Glutamatergic neuron (in vitro differentiated cells): ENCODE results near the gene KCNN1. TPM values are rescaled to one million over a fixed set of nuclear protein-coding genes. Genes with fewer than 3 reads are reported as not detected.

ENCODE experiments used
- DNase-seq: peaks from one replicate; pipeline ENCODE4 v3.0.0; 2022
- H3K27ac Mint-ChIP-seq: one replicate; pipeline ENCODE4 v1.8.0; 2020; ENCODE audit warnings: mild to moderate bottlenecking, mixed read lengths, inconsistent platforms; ENCODE audit not compliant: unreplicated experiment
- H3K27me3 Mint-ChIP-seq: one replicate; pipeline ENCODE4 v1.8.0; 2020; ENCODE audit warnings: mild to moderate bottlenecking, moderate library complexity, mixed read lengths, inconsistent platforms; ENCODE audit not compliant: unreplicated experiment
- H3K36me3 Mint-ChIP-seq: one replicate; pipeline ENCODE4 v1.8.0; 2020; ENCODE audit warnings: mild to moderate bottlenecking, mixed read lengths, inconsistent platforms; ENCODE audit not compliant: unreplicated experiment
- H3K4me1 Mint-ChIP-seq: one replicate; pipeline ENCODE4 v1.8.0; 2020; ENCODE audit warnings: mild to moderate bottlenecking, low read depth, mixed read lengths, inconsistent platforms; ENCODE audit not compliant: unreplicated experiment
- H3K4me3 Mint-ChIP-seq: one replicate; pipeline ENCODE4 v1.8.0; 2020; ENCODE audit warnings: mild to moderate bottlenecking, mixed read lengths, inconsistent platforms; ENCODE audit not compliant: unreplicated experiment
- H3K9me3 Mint-ChIP-seq: one replicate; pipeline ENCODE4 v1.8.0; 2020; ENCODE audit warnings: mild to moderate bottlenecking, moderate library complexity, mixed read lengths, inconsistent platforms; ENCODE audit not compliant: unreplicated experiment
- CTCF ChIP-seq: fragments of 200-600 bp; sonication (generic); IDR thresholded peaks from one replicate; pipeline ENCODE4 v1.5.0; 2021; ENCODE audit not compliant: partially characterized antibody, unreplicated experiment
- total RNA-seq: library from RNA; stranded (reverse); fragmentation: NEBNext Ultra II Directional; extraction: Animal tissue kit (Norgen Biotek cat#: 25700); gene quantifications from one replicate; pipeline ENCODE4 v1.2.1, GENCODE V29; 2021; ENCODE audit not compliant: unreplicated experiment

Gene KCNN1
- total RNA-seq, 1 donor from 2014 or later, result 91.1 TPM

- no peak for DNase-seq
- Mint-ChIP-seq H3K27ac (no peak overlapping the region), H3K36me3 (no peaks in the 10 kb centered on the region), H3K4me1 (no peaks in the 10 kb centered on the region), H3K27me3 (peaks cover 1% of the 10 kb centered on the region), H3K4me3 (no peak overlapping the region), H3K9me3 (no peaks in the 10 kb centered on the region)
- no peak for TF ChIP-seq CTCF
Observed at GRCh38 chr19:18045307-18046050, 78.6 kb downstream of the KCNN1 start.

- TF ChIP-seq CTCF, result no peak
- DNase-seq, result no peak
- Mint-ChIP-seq H3K4me1 (no peaks in the 10 kb centered on the region), H3K27ac (no peak overlapping the region), H3K36me3 (no peaks in the 10 kb centered on the region), H3K9me3 (no peaks in the 10 kb centered on the region), H3K27me3 (peaks cover 3% of the 10 kb centered on the region), H3K4me3 (no peak overlapping the region)
Observed at GRCh38 chr19:18046059-18046718, 79.3 kb downstream of the KCNN1 start.

GRCh38 chr19:18049385-18049784, 82.5 kb downstream of the KCNN1 start:
- no peak overlapping the region for H3K4me3 Mint-ChIP-seq
- H3K4me1 Mint-ChIP-seq, result no peaks in the 10 kb centered on the region
- DNase-seq, result no peak
- no peak for TF ChIP-seq CTCF
- H3K9me3 Mint-ChIP-seq, result no peaks in the 10 kb centered on the region
- no peak overlapping the region for H3K27ac Mint-ChIP-seq
- H3K27me3 Mint-ChIP-seq, result peaks cover 3% of the 10 kb centered on the region
- H3K36me3 Mint-ChIP-seq, result no peaks in the 10 kb centered on the region

Other genes starting within 250 kb of the KCNN1 start
- 111 TPM for gene MAP1S, start 247.6 kb upstream of the KCNN1 start, total RNA-seq
- 45.2 TPM for gene FCHO1, start 215.6 kb upstream of the KCNN1 start, total RNA-seq
- gene B3GNT3, start 172.0 kb upstream of the KCNN1 start, total RNA-seq, result not detected
- not detected for gene INSL3, start 145.6 kb upstream of the KCNN1 start, total RNA-seq
- 1.3 TPM for gene JAK3, start 119.1 kb upstream of the KCNN1 start, total RNA-seq
- gene RPL18A, start 107.2 kb upstream of the KCNN1 start, total RNA-seq, result 1,135 TPM
- gene SLC5A5, start 95.2 kb upstream of the KCNN1 start, total RNA-seq, result 4.3 TPM
- 87.9 TPM for gene CCDC124, start 34.1 kb upstream of the KCNN1 start, total RNA-seq
- gene ARRDC2, start 41.1 kb downstream of the KCNN1 start, total RNA-seq, result 4.0 TPM
- not detected for gene IL12RB1, start 119.8 kb downstream of the KCNN1 start, total RNA-seq
- gene MAST3, start 130.7 kb downstream of the KCNN1 start, total RNA-seq, result 16.6 TPM
- 36.4 TPM for gene PIK3R2, start 186.1 kb downstream of the KCNN1 start, total RNA-seq
- gene IFI30, start 206.7 kb downstream of the KCNN1 start, total RNA-seq, result 0.76 TPM
- 17.9 TPM for gene MPV17L2, start 226.1 kb downstream of the KCNN1 start, total RNA-seq
- 77.4 TPM for gene RAB3A, start 236.9 kb downstream of the KCNN1 start, total RNA-seq